T-cell (primary cell): ENCODE measurements around the gene ACKR3. TPM values are rescaled to one million over a fixed set of nuclear protein-coding genes. Genes with fewer than 3 reads are reported as not detected.

Experiments used
- ATAC-seq, 4 experiments: fragments of 200-7000 bp in 3 of 4; fragments of 150-1000 bp in 1 of 4; cut with Tn5 transposase; replicated peaks in 1 of 4; 1 replicate in 3 of 4; 2 replicates in 1 of 4; pipeline ENCODE4 v1.10.0; 2021; ENCODE audit warnings: moderate library complexity in 3 of 4, mild to moderate bottlenecking in 2 of 4, moderate number of reproducible peaks in 1 of 4
- CTCF ChIA-PET, 2 donors: fragments of 300-600 bp; sonication (Branson Sonifier 250); formaldehyde crosslinking; loops; one replicate each; lab custom pipeline; 2022; ENCODE audit warnings: antibody characterized with exemption in 2 of 2; lab: Charles Lee
- POLR2A ChIA-PET, 2 donors: fragments of 300-600 bp; sonication (Branson Sonifier 250); formaldehyde crosslinking; loops; one replicate each; lab custom pipeline; 2022; ENCODE audit warnings: antibody characterized with exemption in 2 of 2; lab: Charles Lee
- DNase-seq, 35 experiments: peaks; one replicate each; pipeline versions ENCODE4 v3.0.0 to v3.0.0-alpha.2; 2013 to 2023
- H3K27ac ChIP-seq: one replicate; pipeline ENCODE4 v1.5.1; 2013; ENCODE audit warnings: low read length
- H3K27me3 ChIP-seq, 2 experiments: replicated peaks in 1 of 2; 1 replicate in 1 of 2; 2 replicates in 1 of 2; pipeline versions ENCODE4 v1.6.1 to v1.7.0; 2013; ENCODE audit warnings: low read length in 1 of 2, mixed read lengths in 1 of 2; ENCODE audit not compliant: control insufficient read depth in 2 of 2, insufficient read depth in 2 of 2; ENCODE audit errors: extremely low read depth in 1 of 2
- H3K36me3 ChIP-seq, 2 donors: 1 replicate in 1 of 2; 2 replicates in 1 of 2; pipeline versions ENCODE4 v1.6.1 to v1.7.0; 2013; ENCODE audit warnings: low read length in 1 of 2; ENCODE audit not compliant: control insufficient read depth in 2 of 2, insufficient read depth in 1 of 2; ENCODE audit errors: extremely low read depth in 1 of 2
- H3K4me1 ChIP-seq, 2 experiments: 1 replicate in 1 of 2; 2 replicates in 1 of 2; pipeline versions ENCODE4 v1.6.1 to v1.7.0; 2013; ENCODE audit warnings: low read length in 2 of 2, mixed read lengths in 1 of 2; ENCODE audit not compliant: insufficient read depth in 2 of 2, control insufficient read depth in 1 of 2; ENCODE audit errors: extremely low read depth in 1 of 2
- H3K4me3 ChIP-seq, 2 donors: 1 replicate in 1 of 2; 2 replicates in 1 of 2; pipeline versions ENCODE4 v1.5.1 to v1.7.0; 2013; ENCODE audit warnings: mild to moderate bottlenecking in 2 of 2, low read length in 1 of 2, moderate library complexity in 1 of 2; ENCODE audit not compliant: control insufficient read depth in 1 of 2; ENCODE audit errors: extremely low read depth in 1 of 2
- H3K9me3 ChIP-seq: 2 replicates; pipeline ENCODE4 v1.7.0; 2013
- H3K27ac Mint-ChIP-seq, 2 donors: one replicate each; pipeline ENCODE4 v1.8.0; 2020 to 2021; ENCODE audit warnings: mild to moderate bottlenecking in 2 of 2, mixed read lengths in 2 of 2
- H3K27me3 Mint-ChIP-seq, 2 donors: one replicate each; pipeline ENCODE4 v1.8.0; 2021 to 2022; ENCODE audit warnings: mixed read lengths in 2 of 2
- H3K36me3 Mint-ChIP-seq: one replicate; pipeline ENCODE4 v1.8.0; 2021; ENCODE audit warnings: mixed read lengths
- H3K4me1 Mint-ChIP-seq, 3 donors: one replicate each; pipeline ENCODE4 v1.8.0; 2020 to 2022; ENCODE audit warnings: mixed read lengths in 3 of 3, mild to moderate bottlenecking in 1 of 3
- H3K4me3 Mint-ChIP-seq, 3 donors: one replicate each; pipeline ENCODE4 v1.8.0; 2020 to 2022; ENCODE audit warnings: mild to moderate bottlenecking in 3 of 3, mixed read lengths in 3 of 3, moderate library complexity in 3 of 3
- H3K9me3 Mint-ChIP-seq, 3 donors: one replicate each; pipeline ENCODE4 v1.8.0; 2020 to 2022; ENCODE audit warnings: mixed read lengths in 3 of 3
- WGBS: methylation state at CpG from one replicate; pipeline ENCODE4 v1.1.5; 2013; ENCODE audit warnings: missing lambda C conversion rate; ENCODE audit not compliant: insufficient coverage; 5-methylcytosine and 5-hydroxymethylcytosine counted together
- total RNA-seq, 35 experiments: library from RNA in 6 of 35; stranded (reverse) in 6 of 35; fragments of 120-200 nt in 1 of 35; gene quantifications; one replicate each; pipeline versions ENCODE4 v1.2.1 to v1.2.4 and lab custom pipeline; 2013 to 2026

The ACKR3 gene
- total RNA-seq, 5 donors from 2014 or later (not counting 1 experiment from before 2014, with no cell fraction given), result 3.3 to 6.9 (median 4.5) TPM

- Mint-ChIP-seq H3K4me1 (peaks cover 7 to 23% (median 22%) of the 10 kb centered on the region in 3 donors), H3K27ac (no peak overlapping the region), H3K27me3 (no peaks in the 10 kb centered on the region), H3K9me3 (no peaks in the 10 kb centered on the region), H3K4me3 (no peak overlapping the region), H3K36me3 (no peaks in the 10 kb centered on the region)
- Histone ChIP-seq H3K36me3 (no peaks in the 10 kb centered on the region), H3K27me3 (peaks cover 0 to 15% of the 10 kb centered on the region in 2 experiments), H3K9me3 (no peaks in the 10 kb centered on the region), H3K4me1 (peaks cover 6 to 11% of the 10 kb centered on the region in 2 experiments), H3K4me3 (no peak overlapping the region), H3K27ac (no peak overlapping the region)
- POLR2A ChIA-PET, result no interaction called here
- CTCF ChIA-PET, result no interaction called here
- 84% methylated on average over 9 of the region's 10 CpGs for WGBS
- no peak for DNase-seq
- ATAC-seq, result no peak
Observed at GRCh38 chr2:236623816-236624215, 54.2 kb downstream of the ACKR3 start.

DNA sequence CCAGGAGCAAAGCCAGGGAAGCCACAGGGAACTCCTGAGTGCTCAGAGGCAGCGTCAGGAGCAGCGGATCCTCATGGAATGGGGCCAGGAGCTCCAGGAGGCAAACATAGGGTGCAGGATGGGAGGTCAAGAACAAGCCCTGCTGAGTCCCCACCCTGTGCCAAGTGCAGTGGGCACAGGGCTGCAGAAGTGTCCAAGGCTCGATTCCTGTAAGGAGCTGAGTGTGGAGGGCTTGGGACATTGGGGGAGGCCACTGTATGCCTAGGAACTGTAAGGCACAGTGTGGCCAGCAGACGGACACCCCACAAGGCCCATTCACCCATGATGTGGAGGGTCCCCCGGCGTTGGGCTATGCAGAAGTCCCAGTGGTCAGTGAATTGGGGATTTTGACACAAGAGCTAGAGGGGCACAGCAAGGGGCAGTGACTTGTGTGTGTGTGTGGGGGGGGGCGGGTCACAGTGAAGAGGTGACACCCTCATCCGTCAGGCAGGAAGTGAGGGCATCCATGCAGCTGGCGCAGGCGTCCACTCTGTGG is 55.6 kb downstream of the ACKR3 start:
- Histone ChIP-seq H3K9me3 (no peaks in the 10 kb centered on the region), H3K36me3 (no peaks in the 10 kb centered on the region), H3K27ac (no peak overlapping the region), H3K4me3 (no peak overlapping the region), H3K4me1 (peaks cover 2 to 9% of the 10 kb centered on the region in 2 experiments), H3K27me3 (peaks cover 0 to 14% of the 10 kb centered on the region in 2 experiments)
- Mint-ChIP-seq H3K9me3 (no peaks in the 10 kb centered on the region), H3K36me3 (no peaks in the 10 kb centered on the region), H3K27ac (no peak overlapping the region), H3K27me3 (no peaks in the 10 kb centered on the region), H3K4me1 (peaks cover 2 to 10% (median 8%) of the 10 kb centered on the region in 3 donors), H3K4me3 (no peak overlapping the region)
- CTCF ChIA-PET, result no interaction called here
- POLR2A ChIA-PET, result no interaction called here
- ATAC-seq (no peak), DNase-seq (no peak)
- WGBS, result 78% methylated on average over 3 of the region's 10 CpGs

GRCh38 chr2:236626391-236627150 is 56.9 kb downstream of the ACKR3 start:
- no peaks in the 10 kb centered on the region for H3K9me3 Mint-ChIP-seq
- ChIA-PET CTCF (interaction anchor here in 1 of 2 donors (0.6 kb wide), 1 partner anchor 1735 kb away, joined by 4 read pairs; no protein-coding TSS in a partner anchor), POLR2A (no interaction called here)
- H3K36me3 ChIP-seq, result no peaks in the 10 kb centered on the region
- no peaks in the 10 kb centered on the region for H3K4me1 Mint-ChIP-seq
- H3K27me3 ChIP-seq, result peaks cover 0 to 17% of the 10 kb centered on the region in 2 experiments
- H3K4me3 ChIP-seq, result no peak overlapping the region
- no peaks in the 10 kb centered on the region for H3K36me3 Mint-ChIP-seq
- no peak overlapping the region for H3K27ac Mint-ChIP-seq
- 76% methylated on average over 19 of the region's 20 CpGs for WGBS
- ATAC-seq (no peak), DNase-seq (no peak)
- H3K4me1 ChIP-seq, result no peaks in the 10 kb centered on the region
- no peaks in the 10 kb centered on the region for H3K27me3 Mint-ChIP-seq
- H3K4me3 Mint-ChIP-seq, result no peak overlapping the region
- no peaks in the 10 kb centered on the region for H3K9me3 ChIP-seq
- H3K27ac ChIP-seq, result no peak overlapping the region

DNA sequence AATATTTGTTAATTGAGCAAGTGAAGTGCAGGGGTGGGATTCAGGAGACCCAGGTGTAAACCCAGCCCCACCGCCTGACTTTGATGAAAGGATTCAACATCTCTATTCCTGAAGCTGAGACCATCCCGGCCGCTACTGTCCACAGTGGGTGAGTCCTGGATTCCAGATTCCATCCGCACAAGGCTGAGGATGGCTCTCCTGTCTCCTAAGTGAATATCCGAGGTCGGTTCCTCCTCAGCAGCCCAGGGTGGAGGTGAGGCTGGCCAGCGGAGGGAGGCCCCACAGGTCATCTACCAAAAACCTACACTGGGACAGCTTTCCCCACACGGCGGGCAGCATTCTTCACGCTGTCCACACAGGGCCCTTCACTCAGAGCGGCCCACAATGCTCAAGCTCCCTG is 57.6 kb downstream of the ACKR3 start:
- H3K4me3 ChIP-seq, result no peak overlapping the region
- 84% methylated on average over 4 of the region's 11 CpGs for WGBS

GRCh38 chr2:236627841-236628240 is 58.2 kb downstream of the ACKR3 start:
- Histone ChIP-seq H3K9me3 (no peaks in the 10 kb centered on the region), H3K4me1 (no peaks in the 10 kb centered on the region), H3K36me3 (no peaks in the 10 kb centered on the region), H3K27me3 (peaks cover 0 to 22% of the 10 kb centered on the region in 2 experiments), H3K4me3 (no peak overlapping the region), H3K27ac (no peak overlapping the region)
- Mint-ChIP-seq H3K4me3 (no peak overlapping the region), H3K9me3 (no peaks in the 10 kb centered on the region), H3K27me3 (peaks cover under 1 to 6% of the 10 kb centered on the region in 2 donors), H3K4me1 (peaks cover 0 to 5% (median 0%) of the 10 kb centered on the region in 3 donors), H3K36me3 (no peaks in the 10 kb centered on the region), H3K27ac (no peak overlapping the region)
- ATAC-seq (no peak), DNase-seq (no peak)
- 84% methylated on average over 5 of the region's 6 CpGs for WGBS
- POLR2A ChIA-PET, result no interaction called here
- CTCF ChIA-PET, result no interaction called here

More for the DNA sequence above, 57.6 kb downstream of the ACKR3 start:
- H3K36me3 ChIP-seq, result no peaks in the 10 kb centered on the region
- no peaks in the 10 kb centered on the region for H3K9me3 ChIP-seq
- Mint-ChIP-seq H3K4me1 (peaks cover 0 to under 1% (median 0%) of the 10 kb centered on the region in 3 donors), H3K27ac (no peak overlapping the region), H3K4me3 (no peak overlapping the region), H3K9me3 (no peaks in the 10 kb centered on the region), H3K36me3 (no peaks in the 10 kb centered on the region), H3K27me3 (peaks cover 0 to 1% of the 10 kb centered on the region in 2 donors)
- DNase-seq (no peak), ATAC-seq (no peak)
- H3K27me3 ChIP-seq, result peaks cover 0 to 17% of the 10 kb centered on the region in 2 experiments
- H3K27ac ChIP-seq, result no peak overlapping the region
- ChIA-PET POLR2A (no interaction called here), CTCF (no interaction called here)
- no peaks in the 10 kb centered on the region for H3K4me1 ChIP-seq

DNA sequence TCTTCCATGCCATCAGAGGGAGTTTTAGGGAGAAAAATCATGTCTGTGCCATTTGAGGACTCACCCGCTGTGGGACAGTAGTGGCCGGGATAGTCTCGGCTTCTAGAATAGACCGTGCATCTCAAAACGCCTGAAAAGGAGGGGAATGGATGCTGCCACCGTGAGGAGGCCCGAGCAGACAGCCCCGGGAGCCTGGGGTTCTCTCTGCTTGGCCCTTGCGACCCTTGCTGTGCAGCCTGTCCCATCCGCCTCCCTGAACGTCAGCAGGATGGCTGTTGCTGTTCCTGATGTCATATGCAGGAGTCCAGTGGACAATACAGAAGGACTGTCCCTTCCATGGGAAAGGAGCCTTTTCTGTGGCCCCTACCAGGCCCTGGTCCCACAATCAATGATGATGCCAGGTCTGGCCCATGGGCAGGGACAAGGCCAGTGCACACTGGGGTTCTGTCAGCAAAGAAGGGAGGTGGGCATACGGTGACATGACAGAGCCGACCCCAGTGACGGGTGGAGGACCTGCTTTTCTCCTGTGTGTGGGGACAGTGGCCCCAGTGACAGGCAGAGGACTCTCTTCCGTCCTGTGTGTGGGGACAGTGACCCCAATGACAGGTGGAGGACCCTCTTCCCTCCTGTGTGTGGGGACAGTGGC is 58.8 kb downstream of the ACKR3 start:
- no peak for ATAC-seq
- peaks cover 5 to 6% of the 10 kb centered on the region in 2 donors for H3K27me3 Mint-ChIP-seq
- no peaks in the 10 kb centered on the region for H3K4me1 ChIP-seq
- peaks cover 0 to 25% of the 10 kb centered on the region in 2 experiments for H3K27me3 ChIP-seq
- 76% methylated on average over 11 of the region's 15 CpGs for WGBS
- no peaks in the 10 kb centered on the region for H3K36me3 Mint-ChIP-seq
- H3K4me1 Mint-ChIP-seq, result peaks cover 0 to 5% (median 0%) of the 10 kb centered on the region in 3 donors
- no peak overlapping the region for H3K4me3 Mint-ChIP-seq
- DNase-seq, result peak in 1 of 35 experiments; percentile 11
- H3K27ac ChIP-seq, result no peak overlapping the region
- no peaks in the 10 kb centered on the region for H3K36me3 ChIP-seq
- H3K27ac Mint-ChIP-seq, result no peak overlapping the region
- H3K9me3 Mint-ChIP-seq, result no peaks in the 10 kb centered on the region
- POLR2A ChIA-PET, result no interaction called here
- H3K4me3 ChIP-seq, result no peak overlapping the region
- CTCF ChIA-PET, result no interaction called here
- H3K9me3 ChIP-seq, result no peaks in the 10 kb centered on the region
